ENCODE results near the gene WDR5.

- TF ChIP-seq FOXP2 (optimal IDR thresholded peaks at IDR 0.05; ENCODE audit: control extremely low read depth, extremely low read length, insufficient read depth) (no peak), POLR2AphosphoS5 (IDR thresholded peaks at IDR 0.05; ENCODE audit: borderline replicate concordance, low read depth, low read length) (no peak), EZH2 (IDR thresholded peaks at IDR 0.05) (no peak)
Observed at GRCh38 chr9:134198791-134199190, 62.9 kb downstream of the WDR5 start.

Measured in SK-N-MC (cell line).